T-helper 17 cell (primary cell): ENCODE results near the gene YAP1. TPM values are rescaled to one million over a fixed set of nuclear protein-coding genes. Genes with fewer than 3 reads are reported as not detected.

Experiments used
- ATAC-seq: fragments of 150-1000 bp; cut with Tn5 transposase; 2 replicates; pipeline ENCODE4 v1.10.0; 2021; ENCODE audit warnings: mild to moderate bottlenecking, moderate library complexity
- DNase-seq, 3 donors: peaks; one replicate each; pipeline versions ENCODE4 v3.0.0 to v3.0.0-alpha.2; 2020 to 2021
- H3K9me3 ChIP-seq: one replicate; pipeline ENCODE4 v1.7.0; 2013; ENCODE audit warnings: low read length, mild to moderate bottlenecking; ENCODE audit not compliant: control insufficient read depth, poor library complexity, severe bottlenecking
- H3K27ac Mint-ChIP-seq: one replicate; pipeline ENCODE4 v1.8.0; 2022; ENCODE audit warnings: mild to moderate bottlenecking, moderate library complexity, mixed read lengths
- H3K27me3 Mint-ChIP-seq: one replicate; pipeline ENCODE4 v1.8.0; 2022; ENCODE audit warnings: mixed read lengths
- H3K36me3 Mint-ChIP-seq: one replicate; pipeline ENCODE4 v1.8.0; 2022; ENCODE audit warnings: low read depth, mixed read lengths
- H3K4me1 Mint-ChIP-seq: one replicate; pipeline ENCODE4 v1.8.0; 2022; ENCODE audit warnings: mild to moderate bottlenecking, mixed read lengths
- H3K4me3 Mint-ChIP-seq: one replicate; pipeline ENCODE4 v1.8.0; 2022; ENCODE audit warnings: mild to moderate bottlenecking, moderate library complexity, mixed read lengths
- total RNA-seq, 4 donors: library from RNA in 2 of 4; stranded (reverse) in 2 of 4; gene quantifications; one replicate each; pipeline ENCODE4 v1.2.3 and lab custom pipeline; 2022 to 2026

Gene YAP1
- total RNA-seq, 2 donors from 2014 or later, result 0.20 TPM; not detected in 1

DNA sequence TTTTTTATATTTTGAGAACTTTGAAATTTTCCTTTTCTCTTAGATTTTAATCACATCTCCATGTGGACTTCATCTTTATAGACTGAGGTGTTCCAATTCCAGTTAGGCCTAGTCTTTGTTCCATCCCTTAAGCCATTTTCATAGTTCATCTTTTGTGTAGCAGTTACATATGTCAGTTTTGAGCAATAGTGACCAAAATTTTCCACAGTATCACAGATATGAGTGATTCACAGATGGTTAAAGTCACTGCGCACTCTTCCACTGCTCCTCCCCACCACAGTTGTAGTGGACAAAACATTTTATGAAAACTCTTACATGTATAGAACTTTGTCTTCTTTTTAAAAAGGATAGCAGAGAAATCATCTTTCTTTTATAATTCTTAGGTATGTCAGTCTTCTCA, 42.8 kb downstream of the YAP1 start:
- DNase-seq (no peak), ATAC-seq (no peak)
- no peak overlapping the region for H3K27ac Mint-ChIP-seq
- no peaks in the 10 kb centered on the region for H3K4me1 Mint-ChIP-seq
- peaks cover 23% of the 10 kb centered on the region for H3K27me3 Mint-ChIP-seq
- no peak overlapping the region for H3K4me3 Mint-ChIP-seq
- no peaks in the 10 kb centered on the region for H3K36me3 Mint-ChIP-seq
- H3K9me3 ChIP-seq, result no peaks in the 10 kb centered on the region

DNA sequence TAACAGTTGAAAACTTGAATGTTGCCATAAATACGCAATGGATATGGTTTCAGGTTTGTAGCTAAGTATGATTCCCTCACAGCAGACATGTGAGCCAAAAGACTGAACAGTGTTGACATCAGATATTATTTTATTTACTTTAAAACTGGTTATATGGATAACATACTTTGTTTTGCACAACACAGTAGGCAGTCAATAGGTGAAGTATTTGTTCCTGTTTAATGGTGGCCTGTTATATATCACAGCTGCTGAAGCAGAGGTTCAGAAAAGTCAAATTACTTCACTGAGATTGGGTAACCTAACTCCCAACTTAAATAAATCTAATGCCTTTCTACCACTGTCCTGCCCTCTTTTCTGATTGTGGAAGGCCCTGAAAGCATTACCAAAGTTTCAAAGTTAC, 44.6 kb downstream of the YAP1 start:
- ATAC-seq, result no peak
- Mint-ChIP-seq H3K27ac (no peak overlapping the region), H3K27me3 (peaks cover 27% of the 10 kb centered on the region), H3K4me3 (no peak overlapping the region), H3K4me1 (no peaks in the 10 kb centered on the region), H3K36me3 (no peaks in the 10 kb centered on the region)
- no peak for DNase-seq
- H3K9me3 ChIP-seq, result no peaks in the 10 kb centered on the region

DNA sequence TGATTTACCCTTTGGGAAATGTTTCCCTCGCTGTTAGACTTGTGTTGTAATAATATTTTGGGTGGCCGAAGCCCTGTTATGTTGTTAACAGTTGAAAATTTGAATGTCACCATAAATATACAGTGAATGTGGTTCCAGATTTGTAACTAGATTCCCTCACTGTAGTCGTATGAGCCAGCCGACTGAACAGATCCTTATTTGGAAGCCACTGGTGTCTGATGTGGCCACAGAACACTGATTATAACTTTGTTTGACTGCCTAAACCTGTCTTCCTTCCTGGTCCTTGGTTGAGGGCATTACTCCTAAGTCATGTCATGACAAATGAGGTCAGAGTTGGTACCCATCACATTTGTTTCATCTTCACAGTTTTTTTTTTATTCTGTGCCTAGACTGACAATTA, 45.4 kb downstream of the YAP1 start:
- Mint-ChIP-seq H3K36me3 (no peaks in the 10 kb centered on the region), H3K27ac (no peak overlapping the region), H3K4me1 (no peaks in the 10 kb centered on the region), H3K4me3 (no peak overlapping the region), H3K27me3 (peaks cover 27% of the 10 kb centered on the region)
- H3K9me3 ChIP-seq, result no peaks in the 10 kb centered on the region
- no peak for ATAC-seq
- DNase-seq, result no peak

DNA sequence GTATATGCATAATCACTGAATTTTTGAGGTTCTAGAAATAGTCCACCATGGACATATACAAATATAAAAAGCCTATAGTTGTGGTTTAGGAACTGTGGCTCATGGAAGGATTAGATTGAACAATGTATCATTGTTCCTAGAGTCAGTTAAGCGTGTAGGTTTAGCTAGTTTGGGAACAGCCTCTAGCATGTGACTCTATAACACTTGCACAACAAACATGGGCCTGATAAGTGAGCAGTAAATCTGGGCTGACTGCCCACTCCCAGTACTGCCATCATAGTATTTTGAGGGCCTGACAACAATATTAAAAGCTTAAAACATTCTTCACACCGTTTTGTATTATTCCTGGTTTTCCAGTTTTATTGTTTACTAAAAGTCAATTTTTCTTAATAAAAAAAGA, 47.0 kb downstream of the YAP1 start:
- Mint-ChIP-seq H3K4me1 (no peaks in the 10 kb centered on the region), H3K27ac (no peak overlapping the region), H3K36me3 (no peaks in the 10 kb centered on the region), H3K27me3 (peaks cover 22% of the 10 kb centered on the region), H3K4me3 (no peak overlapping the region)
- ATAC-seq (no peak), DNase-seq (no peak)
- no peaks in the 10 kb centered on the region for H3K9me3 ChIP-seq

DNA sequence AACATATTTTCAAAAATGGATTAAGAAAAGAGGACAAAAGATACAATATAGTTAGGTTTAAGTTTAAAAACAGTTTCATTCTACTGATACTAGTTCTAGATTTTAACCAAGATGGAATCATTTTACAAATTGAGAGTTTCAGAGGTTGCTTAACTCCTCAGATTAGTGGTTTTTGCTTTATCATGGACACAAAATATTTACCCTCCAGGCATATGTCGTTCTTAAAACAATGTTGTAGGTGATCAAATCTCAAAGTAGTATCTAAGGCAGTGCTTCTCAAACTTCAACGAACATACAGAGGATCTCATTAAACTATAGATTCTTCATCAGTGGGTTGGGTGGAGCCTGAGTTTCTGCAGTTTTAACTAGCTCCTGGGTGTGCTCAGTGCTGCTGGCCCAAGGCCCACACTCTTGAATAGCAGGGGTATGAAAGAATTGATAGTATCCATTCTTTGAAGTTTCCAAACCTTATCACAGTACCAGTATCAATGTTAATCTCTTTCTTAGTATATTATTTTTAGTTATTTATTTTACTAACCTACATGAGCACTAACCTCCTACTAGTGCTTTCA, 48.0 kb downstream of the YAP1 start:
- Mint-ChIP-seq H3K4me3 (no peak overlapping the region), H3K4me1 (no peaks in the 10 kb centered on the region), H3K27me3 (peaks cover 13% of the 10 kb centered on the region), H3K36me3 (no peaks in the 10 kb centered on the region), H3K27ac (no peak overlapping the region)
- DNase-seq (no peak), ATAC-seq (no peak)
- H3K9me3 ChIP-seq, result no peaks in the 10 kb centered on the region

DNA sequence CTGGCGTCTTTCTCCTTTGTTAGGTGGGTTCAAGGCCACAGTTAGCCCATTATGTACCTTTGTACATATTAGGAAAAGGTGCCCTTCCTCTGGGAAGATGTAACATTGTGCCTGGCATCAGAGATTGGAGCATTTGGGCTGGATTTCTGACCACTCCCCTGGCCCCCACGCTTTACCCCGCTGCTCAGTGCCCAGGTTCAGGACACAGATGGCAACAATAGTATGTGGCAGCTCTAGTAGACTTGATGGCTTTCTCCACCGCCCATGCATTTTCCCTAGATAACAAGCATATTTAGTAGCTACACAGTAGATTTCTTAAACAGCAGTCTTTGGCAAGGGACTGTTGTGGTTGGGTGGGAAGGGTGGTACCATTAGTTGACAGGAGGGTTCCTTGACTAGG, 53.1 kb downstream of the YAP1 start:
- Mint-ChIP-seq H3K27me3 (peaks cover 25% of the 10 kb centered on the region), H3K36me3 (no peaks in the 10 kb centered on the region), H3K4me3 (no peak overlapping the region), H3K27ac (no peak overlapping the region), H3K4me1 (no peaks in the 10 kb centered on the region)
- ATAC-seq, result no peak
- no peaks in the 10 kb centered on the region for H3K9me3 ChIP-seq
- DNase-seq, result no peak

DNA sequence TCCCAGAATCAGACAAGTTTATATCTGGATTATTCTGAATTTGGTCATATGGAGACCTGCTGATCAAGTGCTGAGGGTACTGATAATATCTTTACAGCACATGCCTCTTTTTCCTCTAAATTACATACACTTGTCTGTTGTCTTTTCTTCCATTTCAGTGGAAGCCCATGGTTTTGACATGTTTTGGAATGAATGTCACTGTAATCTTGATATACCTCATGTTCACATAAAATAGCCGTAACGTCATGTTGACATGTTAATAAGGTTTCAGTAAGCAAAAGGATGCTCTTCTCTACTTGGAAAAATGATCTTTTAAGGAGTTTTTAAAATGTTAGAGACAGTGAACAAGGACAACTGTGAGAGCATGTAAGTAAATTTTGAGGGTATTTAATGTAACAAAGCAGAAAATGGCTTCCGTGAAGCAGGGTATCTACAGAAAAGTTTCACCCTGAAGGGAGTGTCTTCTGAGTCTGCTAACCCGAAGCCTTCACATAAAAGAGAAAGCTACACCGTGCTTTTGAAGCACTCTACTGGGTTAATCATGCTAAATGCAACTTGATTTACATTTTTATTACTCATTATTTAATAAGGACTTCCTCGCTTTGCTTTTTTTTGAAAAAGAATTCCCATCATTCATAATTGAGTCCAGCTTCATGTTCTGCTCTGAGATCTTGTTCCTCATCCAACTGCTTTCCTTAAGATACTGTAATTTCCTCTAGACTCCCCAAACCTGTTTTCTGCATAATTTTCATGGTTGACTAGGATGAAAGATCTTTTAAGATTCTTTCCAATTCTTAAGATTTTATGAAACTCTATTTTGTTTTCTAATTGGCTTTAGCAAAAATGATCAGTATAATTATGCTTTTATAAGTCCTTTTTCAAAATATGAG, 56.2 kb downstream of the YAP1 start:
- Mint-ChIP-seq H3K27me3 (peaks cover 24% of the 10 kb centered on the region), H3K27ac (no peak overlapping the region), H3K36me3 (no peaks in the 10 kb centered on the region), H3K4me3 (no peak overlapping the region), H3K4me1 (no peaks in the 10 kb centered on the region)
- H3K9me3 ChIP-seq, result no peaks in the 10 kb centered on the region
- no peak for DNase-seq
- no peak for ATAC-seq

DNA sequence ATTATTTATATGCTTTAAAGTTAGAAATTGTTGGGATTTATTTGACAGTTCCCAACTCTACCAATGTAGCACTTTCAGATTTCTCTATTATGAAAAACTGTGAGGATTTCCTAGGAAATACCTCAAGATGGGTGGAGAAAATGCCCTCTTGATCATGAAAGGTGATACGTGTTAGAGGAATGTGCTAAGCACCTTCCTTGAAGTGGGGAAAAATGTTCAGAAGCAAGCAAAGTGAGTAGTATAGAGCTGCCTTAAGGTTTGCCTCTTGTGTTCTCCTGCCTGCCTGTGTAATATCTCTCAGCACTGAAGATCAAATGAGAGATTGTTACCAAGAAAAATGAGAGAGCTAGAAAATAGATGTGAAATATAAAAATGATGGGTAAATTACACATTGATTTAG, 58.2 kb downstream of the YAP1 start:
- no peaks in the 10 kb centered on the region for H3K36me3 Mint-ChIP-seq
- no peak for ATAC-seq
- no peaks in the 10 kb centered on the region for H3K9me3 ChIP-seq
- DNase-seq, result no peak
- H3K4me3 Mint-ChIP-seq, result no peak overlapping the region
- H3K27me3 Mint-ChIP-seq, result peaks cover 30% of the 10 kb centered on the region
- H3K27ac Mint-ChIP-seq, result no peak overlapping the region
- H3K4me1 Mint-ChIP-seq, result no peaks in the 10 kb centered on the region

DNA sequence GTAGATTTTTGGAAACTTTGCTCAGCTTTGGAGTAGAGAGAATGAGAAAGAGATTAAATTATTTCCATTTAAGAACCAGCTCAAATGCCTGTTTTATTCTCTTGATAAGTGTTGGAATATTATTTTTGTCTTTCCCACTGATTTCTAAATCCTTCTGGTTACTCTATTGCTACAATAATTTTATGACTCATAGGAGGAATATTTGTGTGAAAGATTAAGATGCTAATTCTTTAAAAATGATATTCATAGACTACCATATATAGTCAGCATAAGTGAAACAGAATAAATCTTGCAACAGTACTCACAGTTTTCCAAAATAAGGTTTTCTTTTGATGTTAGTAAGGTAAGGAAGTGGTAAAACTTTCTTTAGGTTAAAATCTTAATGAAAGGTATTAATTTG, 60.9 kb downstream of the YAP1 start:
- no peak overlapping the region for H3K27ac Mint-ChIP-seq
- ATAC-seq, result no peak
- no peak overlapping the region for H3K4me3 Mint-ChIP-seq
- no peaks in the 10 kb centered on the region for H3K4me1 Mint-ChIP-seq
- DNase-seq, result no peak
- no peaks in the 10 kb centered on the region for H3K9me3 ChIP-seq
- no peaks in the 10 kb centered on the region for H3K36me3 Mint-ChIP-seq
- peaks cover 26% of the 10 kb centered on the region for H3K27me3 Mint-ChIP-seq

DNA sequence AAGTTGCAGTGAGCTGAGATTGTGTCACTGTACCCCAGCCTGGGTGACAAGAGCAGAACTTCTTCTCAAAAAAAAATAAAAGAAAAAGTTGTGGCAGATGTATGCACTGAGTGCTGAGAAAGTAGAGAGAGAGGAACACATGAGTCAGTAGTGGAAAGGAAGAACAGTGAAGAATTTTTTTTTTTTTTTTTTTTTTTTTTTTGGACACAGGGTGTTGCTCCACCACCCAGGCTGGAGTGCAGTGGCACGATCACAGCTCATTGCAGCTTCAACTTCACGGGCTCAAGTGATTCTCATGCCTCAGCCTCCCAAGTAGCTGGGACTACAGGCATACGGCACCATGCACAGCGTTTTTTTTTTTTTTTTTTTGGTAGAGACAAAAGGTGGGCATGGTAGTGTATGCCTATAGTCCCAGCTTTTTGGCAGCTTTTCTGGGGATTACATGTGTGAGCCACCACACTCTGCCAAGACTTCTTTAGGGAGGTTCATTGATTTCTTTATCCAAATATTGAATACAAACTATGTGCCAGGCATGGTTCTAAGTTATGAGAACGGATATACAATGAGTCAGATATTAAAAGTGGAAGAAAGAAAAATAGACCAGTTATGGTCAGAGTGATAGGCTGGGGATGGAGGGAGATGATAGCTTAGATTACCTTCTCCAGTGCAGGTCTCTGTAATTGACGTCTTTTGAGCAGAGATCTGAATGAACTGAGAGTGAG, 62.0 kb downstream of the YAP1 start:
- ATAC-seq (no peak), DNase-seq (no peak)
- H3K36me3 Mint-ChIP-seq, result no peaks in the 10 kb centered on the region
- H3K27me3 Mint-ChIP-seq, result peaks cover 15% of the 10 kb centered on the region
- H3K9me3 ChIP-seq, result no peaks in the 10 kb centered on the region
- H3K27ac Mint-ChIP-seq, result no peak overlapping the region
- H3K4me3 Mint-ChIP-seq, result no peak overlapping the region
- no peaks in the 10 kb centered on the region for H3K4me1 Mint-ChIP-seq

DNA sequence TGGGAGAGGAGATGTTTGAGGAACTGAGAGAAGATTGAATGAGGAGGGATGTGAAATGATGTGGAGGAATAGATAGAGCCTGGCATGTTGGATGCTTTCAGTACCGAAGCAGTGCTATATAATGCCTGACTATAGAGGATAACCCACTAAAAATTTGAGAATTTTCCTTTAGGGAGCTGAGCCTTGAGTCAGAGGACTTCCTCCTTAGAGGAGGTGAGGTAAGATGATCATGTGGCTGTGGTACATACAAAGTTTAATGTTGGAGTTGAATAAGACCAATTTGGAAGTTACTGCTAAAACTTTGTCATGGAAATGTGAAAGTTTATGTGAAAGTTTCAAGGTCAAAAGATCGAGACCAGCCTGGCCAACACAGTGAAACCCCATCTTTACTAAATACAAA, 66.9 kb downstream of the YAP1 start:
- no peak for DNase-seq
- no peaks in the 10 kb centered on the region for H3K4me1 Mint-ChIP-seq
- no peaks in the 10 kb centered on the region for H3K9me3 ChIP-seq
- ATAC-seq, result no peak
- H3K27ac Mint-ChIP-seq, result no peak overlapping the region
- H3K36me3 Mint-ChIP-seq, result no peaks in the 10 kb centered on the region
- H3K4me3 Mint-ChIP-seq, result no peak overlapping the region
- peaks cover 7% of the 10 kb centered on the region for H3K27me3 Mint-ChIP-seq

DNA sequence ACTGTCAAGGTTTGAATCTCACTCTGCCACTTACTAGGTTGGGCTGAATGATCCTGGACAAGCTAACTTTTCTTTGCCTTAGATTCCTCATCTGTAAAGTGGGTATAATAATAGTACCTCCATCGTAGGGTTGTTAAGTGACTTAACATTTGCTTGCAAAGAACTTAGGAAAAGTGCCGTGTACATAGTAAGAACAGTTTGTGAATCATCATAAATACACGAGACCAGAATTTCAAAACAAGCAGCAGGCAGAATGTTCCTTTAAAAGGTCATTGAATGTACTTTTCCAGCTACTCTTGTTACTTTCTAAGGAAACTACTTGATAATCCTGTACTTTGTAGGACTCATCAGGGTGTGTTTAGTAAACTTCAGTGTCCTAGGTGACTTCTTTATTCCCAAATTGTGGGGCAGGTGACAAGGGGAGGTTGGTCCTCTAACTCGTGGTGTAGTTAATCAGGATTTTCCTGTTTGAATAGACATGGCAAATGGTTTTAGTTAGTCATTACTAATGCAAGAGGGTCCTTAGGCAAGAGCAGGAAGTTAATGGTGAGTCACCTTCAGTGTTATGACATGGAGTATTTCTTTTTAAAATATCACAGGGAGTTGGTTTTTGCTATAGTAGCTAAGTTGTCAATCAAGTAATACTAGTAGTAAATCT, 67.9 kb downstream of the YAP1 start:
- H3K9me3 ChIP-seq, result no peaks in the 10 kb centered on the region
- H3K36me3 Mint-ChIP-seq, result no peaks in the 10 kb centered on the region
- no peak overlapping the region for H3K4me3 Mint-ChIP-seq
- no peaks in the 10 kb centered on the region for H3K27me3 Mint-ChIP-seq
- ATAC-seq (no peak), DNase-seq (no peak)
- H3K4me1 Mint-ChIP-seq, result peaks cover 2% of the 10 kb centered on the region
- no peak overlapping the region for H3K27ac Mint-ChIP-seq

DNA sequence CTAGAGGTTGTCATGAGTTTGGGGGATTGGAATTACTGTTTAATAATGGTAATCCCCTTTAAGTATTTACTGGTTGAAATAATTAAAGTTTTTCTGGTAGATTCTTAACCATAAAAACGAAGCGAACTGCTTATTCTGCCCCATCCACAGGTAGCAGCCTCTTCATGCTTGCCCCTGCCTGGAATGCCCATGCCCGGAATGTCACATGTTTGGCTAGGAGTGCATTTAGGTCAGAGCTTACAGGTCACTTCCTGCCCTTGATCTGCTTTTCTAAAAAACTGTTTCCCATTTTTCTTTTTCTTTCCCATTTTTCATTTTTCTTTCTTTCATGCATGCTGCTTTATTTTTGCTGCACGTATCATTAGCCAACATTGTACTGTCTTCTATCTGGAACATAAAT, 69.1 kb downstream of the YAP1 start:
- no peaks in the 10 kb centered on the region for H3K9me3 ChIP-seq
- ATAC-seq (no peak), DNase-seq (no peak)
- no peak overlapping the region for H3K4me3 Mint-ChIP-seq
- peaks cover 2% of the 10 kb centered on the region for H3K4me1 Mint-ChIP-seq
- no peaks in the 10 kb centered on the region for H3K27me3 Mint-ChIP-seq
- H3K27ac Mint-ChIP-seq, result no peak overlapping the region
- H3K36me3 Mint-ChIP-seq, result no peaks in the 10 kb centered on the region
